CD14-positive monocyte (primary cell): ENCODE measurements around the gene PDE8B. TPM values are rescaled to one million over a fixed set of nuclear protein-coding genes. Genes with fewer than 3 reads are reported as not detected.

ENCODE experiments used
- DNase-seq, 3 donors: peaks; one replicate each; pipeline ENCODE4 v3.0.0-alpha.2; 2011 to 2022
- H2AFZ ChIP-seq: 2 replicates; pipeline ENCODE4 v1.6.0; 2012; ENCODE audit warnings: mild to moderate bottlenecking, low read depth, low read length, inconsistent platforms; ENCODE audit not compliant: insufficient read depth, poor library complexity, severe bottlenecking
- H3K27ac ChIP-seq, 2 donors: 1 replicate in 1 of 2; 2 replicates in 1 of 2; pipeline ENCODE4 v1.5.1; 2012 to 2013; ENCODE audit warnings: low read length in 2 of 2, control low read depth in 1 of 2, inconsistent platforms in 1 of 2, low read depth in 1 of 2, mild to moderate bottlenecking in 1 of 2
- H3K27me3 ChIP-seq, 2 donors: one replicate each; pipeline versions ENCODE4 v1.6.0 to v1.6.1; 2011 to 2013; ENCODE audit warnings: low read length in 2 of 2; ENCODE audit not compliant: control insufficient read depth in 2 of 2, insufficient read depth in 2 of 2
- H3K36me3 ChIP-seq, 2 donors: replicated peaks in 1 of 2; 1 replicate in 1 of 2; 2 replicates in 1 of 2; pipeline versions ENCODE4 v1.5.1 to v1.6.1; 2012 to 2013; ENCODE audit warnings: low read length in 2 of 2, control low read depth in 1 of 2, inconsistent platforms in 1 of 2, mild to moderate bottlenecking in 1 of 2; ENCODE audit not compliant: insufficient read depth in 2 of 2, control insufficient read depth in 1 of 2
- H3K4me1 ChIP-seq, 2 donors: 1 replicate in 1 of 2; 2 replicates in 1 of 2; pipeline versions ENCODE4 v1.5.1 to v1.6.1; 2012 to 2013; ENCODE audit warnings: low read length in 2 of 2, control low read depth in 1 of 2, inconsistent platforms in 1 of 2, mild to moderate bottlenecking in 1 of 2, moderate library complexity in 1 of 2; ENCODE audit not compliant: insufficient read depth in 2 of 2, control insufficient read depth in 1 of 2
- H3K4me2 ChIP-seq: replicated peaks from 2 replicates; pipeline ENCODE3; 2012; ENCODE audit warnings: low read length, moderate library complexity, mild to moderate bottlenecking; ENCODE audit not compliant: poor library complexity, severe bottlenecking; ENCODE audit errors: extremely low read depth
- H3K4me3 ChIP-seq, 3 experiments: fragments of 200-600 bp in 1 of 3; sonication (generic) in 1 of 3; replicated peaks in 1 of 3; 1 replicate in 2 of 3; 2 replicates in 1 of 3; pipeline ENCODE4 v1.5.1; 2011 to 2013; ENCODE audit warnings: low read length in 3 of 3, mild to moderate bottlenecking in 3 of 3, control low read depth in 2 of 3, low read depth in 2 of 3, inconsistent platforms in 1 of 3, moderate library complexity in 1 of 3
- H3K79me2 ChIP-seq: 2 replicates; pipeline ENCODE4 v1.6.0; 2012; ENCODE audit warnings: mild to moderate bottlenecking, control low read depth, inconsistent platforms, low read length, moderate library complexity; ENCODE audit not compliant: insufficient read depth
- H3K9ac ChIP-seq: 2 replicates; pipeline ENCODE4 v1.6.0; 2017; ENCODE audit warnings: low read length, mild to moderate bottlenecking; ENCODE audit not compliant: insufficient read depth, poor library complexity, severe bottlenecking
- H3K9me3 ChIP-seq, 2 donors: replicated peaks in 1 of 2; 1 replicate in 1 of 2; 2 replicates in 1 of 2; pipeline versions ENCODE4 v1.5.1 to v1.6.1; 2012 to 2013; ENCODE audit warnings: low read length in 2 of 2, control low read depth in 1 of 2; ENCODE audit not compliant: control insufficient read depth in 1 of 2, insufficient read depth in 1 of 2
- H4K20me1 ChIP-seq: 2 replicates; pipeline ENCODE4 v1.6.0; 2012; ENCODE audit warnings: mild to moderate bottlenecking, low read length, control low read depth, moderate library complexity; ENCODE audit not compliant: insufficient read depth
- H3K27ac Mint-ChIP-seq, 7 donors: one replicate each; pipeline ENCODE4 v1.8.0; 2020; ENCODE audit warnings: mild to moderate bottlenecking in 7 of 7, mixed read lengths in 7 of 7, moderate library complexity in 6 of 7, inconsistent platforms in 2 of 7
- H3K27me3 Mint-ChIP-seq, 3 donors: one replicate each; pipeline ENCODE4 v1.8.0; 2021 to 2022; ENCODE audit warnings: low read depth in 3 of 3, mild to moderate bottlenecking in 3 of 3, mixed read lengths in 3 of 3, moderate library complexity in 3 of 3, inconsistent platforms in 1 of 3
- H3K36me3 Mint-ChIP-seq, 2 donors: one replicate each; pipeline ENCODE4 v1.8.0; 2020; ENCODE audit warnings: mixed read lengths in 2 of 2, inconsistent platforms in 1 of 2, mild to moderate bottlenecking in 1 of 2
- H3K4me1 Mint-ChIP-seq: one replicate; pipeline ENCODE4 v1.8.0; 2020; ENCODE audit warnings: mild to moderate bottlenecking, mixed read lengths
- H3K4me3 Mint-ChIP-seq, 2 donors: one replicate each; pipeline ENCODE4 v1.8.0; 2020; ENCODE audit warnings: mild to moderate bottlenecking in 2 of 2, mixed read lengths in 2 of 2, moderate library complexity in 1 of 2
- H3K9me3 Mint-ChIP-seq, 7 donors: one replicate each; pipeline ENCODE4 v1.8.0; 2020 to 2022; ENCODE audit warnings: mixed read lengths in 7 of 7, mild to moderate bottlenecking in 6 of 7, moderate library complexity in 6 of 7, inconsistent platforms in 2 of 7
- CTCF ChIP-seq: fragments of 200-600 bp; IDR thresholded peaks from one replicate; pipeline ENCODE4 v1.8.0; 2022; ENCODE audit warnings: antibody characterized with exemption, mild to moderate bottlenecking
- WGBS: methylation state at CpG from one replicate; pipeline ENCODE4 v1.1.5; 2013; ENCODE audit warnings: missing lambda C conversion rate; ENCODE audit not compliant: insufficient coverage; 5-methylcytosine and 5-hydroxymethylcytosine counted together
- intact Hi-C, 2 donors: fragments of 100-400 bp; cut with micrococcal nuclease; formaldehyde crosslinking; loops; one replicate each; pipeline versions ENCODE4 v1.15.0 to v1.15.1; 2023
- polyA plus RNA-seq, 3 donors: library from polyadenylated mRNA; depleted of rRNA in 1 of 3; unstranded in 2 of 3; stranded (reverse) in 1 of 3; fragments of 300-500 nt in 2 of 3; fragments of >200 nt in 1 of 3; fragmentation: Illumina TruSeq in 2 of 3; gene quantifications; 1 replicate in 2 of 3; 2 replicates in 1 of 3; pipeline ENCODE4 v1.2.3, GENCODE V29; 2012 to 2021

The PDE8B gene
- polyA plus RNA-seq, 3 donors: 0.11 to 0.61 (median 0.29) TPM

- Mint-ChIP-seq H3K9me3 (peaks cover 0 to 2% (median 0%) of the 10 kb centered on the region in 7 donors), H3K36me3 (peaks cover 1 to 2% of the 10 kb centered on the region in 2 donors), H3K4me1 (no peaks in the 10 kb centered on the region), H3K27me3 (peaks cover 0 to 3% (median 3%) of the 10 kb centered on the region in 3 donors), H3K27ac (peak overlapping the region in 1 of 7 donors; percentile 27), H3K4me3 (no peak overlapping the region)
- TF ChIP-seq CTCF: no peak
- H3K79me2 ChIP-seq: no peaks in the 10 kb centered on the region
- H3K27ac ChIP-seq: no peak overlapping the region
- H3K27me3 ChIP-seq: no peaks in the 10 kb centered on the region
- no peaks in the 10 kb centered on the region for H3K9me3 ChIP-seq
- intact Hi-C loops: no loop called here
- whole genome bisulfite sequencing: 100% methylated on average over 3 of the region's 13 CpGs
- H3K4me2 ChIP-seq: no peak overlapping the region
- H3K9ac ChIP-seq: no peak overlapping the region
- H4K20me1 ChIP-seq: no peaks in the 10 kb centered on the region
- no peak for DNase-seq
- H2AFZ ChIP-seq: no peak overlapping the region
- no peaks in the 10 kb centered on the region for H3K36me3 ChIP-seq
- no peak overlapping the region for H3K4me3 ChIP-seq
- H3K4me1 ChIP-seq: no peaks in the 10 kb centered on the region
Measured at GRCh38 chr5:77418601-77419581, 208.4 kb downstream of the PDE8B start.

DNA sequence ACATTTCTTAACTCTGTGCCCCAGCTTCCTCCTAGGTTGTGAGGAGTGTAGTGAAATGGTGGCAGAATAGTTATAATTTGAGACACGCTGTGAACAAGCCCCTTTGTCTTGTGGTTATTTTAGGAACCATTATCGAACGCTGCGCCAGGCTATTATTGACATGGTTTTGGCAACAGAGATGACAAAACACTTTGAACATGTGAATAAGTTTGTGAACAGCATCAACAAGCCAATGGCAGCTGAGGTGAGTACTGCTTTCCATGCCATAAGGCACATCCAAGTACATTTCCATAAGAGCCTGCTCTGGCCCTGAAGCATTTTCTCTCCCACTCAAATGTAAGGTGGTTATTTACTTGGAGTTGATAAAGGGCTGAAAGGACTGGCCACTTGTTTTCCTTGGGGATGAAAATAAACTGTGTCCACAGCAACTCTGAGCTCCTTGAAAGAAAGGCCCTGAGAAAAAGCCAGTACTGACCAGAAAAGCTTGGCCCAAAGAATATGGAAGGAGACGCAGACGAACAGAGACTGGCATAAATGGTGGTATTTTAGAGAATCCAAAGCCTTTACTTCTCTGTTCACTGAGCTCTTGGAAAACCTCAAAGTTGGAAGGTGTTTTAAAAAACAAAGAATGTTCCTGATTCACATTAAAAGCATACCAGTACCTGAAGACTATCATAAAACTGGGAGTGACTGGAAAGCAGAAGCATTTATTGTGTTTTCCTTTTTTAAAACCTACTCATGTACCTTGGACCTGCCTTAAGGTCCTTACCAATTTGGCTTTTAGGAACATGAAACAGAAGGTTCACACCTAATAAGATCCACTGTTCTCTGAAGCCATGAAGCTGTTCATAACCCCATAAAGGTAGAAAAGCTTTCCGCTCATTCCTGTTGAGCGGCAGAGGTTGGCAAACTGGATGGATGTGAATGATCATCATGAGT lies 209.4 kb downstream of the PDE8B start:
- H3K27me3 ChIP-seq: no peaks in the 10 kb centered on the region
- H3K79me2 ChIP-seq: no peaks in the 10 kb centered on the region
- no peak overlapping the region for H2AFZ ChIP-seq
- H4K20me1 ChIP-seq: no peaks in the 10 kb centered on the region
- Mint-ChIP-seq H3K4me1 (no peaks in the 10 kb centered on the region), H3K9me3 (peaks cover 0 to 3% (median 0%) of the 10 kb centered on the region in 7 donors), H3K27ac (no peak overlapping the region), H3K4me3 (no peak overlapping the region), H3K36me3 (peaks cover 10 to 11% of the 10 kb centered on the region in 2 donors), H3K27me3 (peaks cover 0 to 3% (median 3%) of the 10 kb centered on the region in 3 donors)
- TF ChIP-seq CTCF: no peak
- intact Hi-C loops: no loop called here
- H3K9me3 ChIP-seq: no peaks in the 10 kb centered on the region
- no peak overlapping the region for H3K9ac ChIP-seq
- H3K27ac ChIP-seq: no peak overlapping the region
- peaks cover 0 to 9% of the 10 kb centered on the region in 2 donors for H3K36me3 ChIP-seq
- no peak overlapping the region for H3K4me2 ChIP-seq
- H3K4me3 ChIP-seq: no peak overlapping the region
- 96% methylated on average over 6 of the region's 8 CpGs for WGBS
- DNase-seq: no peak
- no peaks in the 10 kb centered on the region for H3K4me1 ChIP-seq
